Ovary (tissue), 3 donors: ENCODE data around the gene CADM2.

Source experiments
- CTCF ChIP-seq, 3 donors: fragments of 450-650 bp in 2 of 3; fragments of 200-600 bp in 1 of 3; IDR thresholded peaks; one replicate each; pipeline versions ENCODE4 v1.5.1 to v1.8.0; 2016 to 2022; ENCODE audit warnings: antibody characterized with exemption in 3 of 3, mild to moderate bottlenecking in 1 of 3
- EP300 ChIP-seq: sonication (generic); formaldehyde crosslinking; IDR thresholded peaks from one replicate; pipeline ENCODE4 v1.6.1; 2017; ENCODE audit warnings: antibody characterized with exemption
- POLR2A ChIP-seq: fragments of 450-650 bp; IDR thresholded peaks from one replicate; pipeline ENCODE4 v1.6.1; 2017; ENCODE audit warnings: antibody characterized with exemption, mild to moderate bottlenecking, moderate library complexity
- donor health status: DM: no; HTN: no; CAD: no.

GRCh38 chr3:85571835-85572234 lies 613.0 kb downstream of the CADM2 start:
- TF ChIP-seq CTCF (IDR thresholded peaks at IDR 0.05): no peak
- no peak for TF ChIP-seq POLR2A
- no peak for TF ChIP-seq EP300
